A673 (cell line): ENCODE measurements around the gene HSD17B3. TPM values are rescaled to one million over a fixed set of nuclear protein-coding genes. Genes with fewer than 3 reads are reported as not detected.

Experiments used
- BruUV-seq: library from RNA; stranded (reverse); fragments of 400-500 nt; replicated peaks from 2 replicates; lab custom pipeline; 2021; lab: Mats Ljungman, UMichigan
- CTCF ChIA-PET: fragments of 300-600 bp; sonication (Branson Sonifier 250); formaldehyde crosslinking; loops from one replicate; lab custom pipeline; 2022; ENCODE audit warnings: antibody characterized with exemption; lab: Charles Lee
- POLR2A ChIA-PET: fragments of 300-600 bp; sonication (Branson Sonifier 250); formaldehyde crosslinking; loops from one replicate; lab custom pipeline; 2022; ENCODE audit warnings: antibody characterized with exemption; ENCODE audit not compliant: low non-redundant PET; lab: Charles Lee
- DNase-seq: peaks from one replicate; pipeline ENCODE4 v3.0.0-alpha.2; 2015; ENCODE audit warnings: low spot score
- H3K27ac ChIP-seq: fragments of 200-600 bp; sonication (generic); 2 replicates; pipeline ENCODE4 v1.5.1; 2016; ENCODE audit warnings: mixed run types, low read depth, mild to moderate bottlenecking, mixed read lengths, antibody characterized with exemption, low read length; ENCODE audit not compliant: poor library complexity, severe bottlenecking
- H3K27me3 ChIP-seq: fragments of 200-600 bp; sonication (generic); replicated peaks from 2 replicates; pipeline ENCODE4 v1.6.1; 2017; ENCODE audit warnings: mixed run types, low read depth, mild to moderate bottlenecking, mixed read lengths, antibody characterized with exemption, low read length; ENCODE audit not compliant: insufficient read depth, poor library complexity
- H3K36me3 ChIP-seq: fragments of 200-600 bp; sonication (generic); 2 replicates; pipeline ENCODE4 v1.6.1; 2016; ENCODE audit warnings: mixed run types, mild to moderate bottlenecking, mixed read lengths, antibody characterized with exemption, low read length; ENCODE audit not compliant: insufficient read depth, poor library complexity, severe bottlenecking
- H3K4me1 ChIP-seq: fragments of 200-600 bp; sonication (generic); 2 replicates; pipeline ENCODE4 v1.6.1; 2017; ENCODE audit warnings: mixed run types, mild to moderate bottlenecking, mixed read lengths, antibody characterized with exemption, low read length; ENCODE audit not compliant: insufficient read depth, poor library complexity, severe bottlenecking
- H3K4me3 ChIP-seq: fragments of 200-600 bp; sonication (generic); 2 replicates; pipeline ENCODE4 v1.5.1; 2016; ENCODE audit warnings: low read depth, mixed run types, mild to moderate bottlenecking, mixed read lengths, low read length; ENCODE audit not compliant: poor library complexity, severe bottlenecking
- H3K9me3 ChIP-seq: fragments of 200-600 bp; sonication (generic); 2 replicates; pipeline ENCODE4 v1.6.1; 2016; ENCODE audit warnings: mixed run types, low read depth, mild to moderate bottlenecking, mixed read lengths, antibody characterized with exemption, low read length; ENCODE audit not compliant: poor library complexity, severe bottlenecking
- CTCF ChIP-seq: fragments of 300-800, 200-600 bp; sonication (generic); conservative IDR thresholded peaks from 2 replicates; pipeline ENCODE4 v1.5.1; 2017; ENCODE audit warnings: low read depth, mild to moderate bottlenecking, antibody characterized with exemption, low read length, moderate library complexity, mixed read lengths
- EZH2 ChIP-seq: fragments of 200-600 bp; sonication (generic); IDR thresholded peaks from 2 replicates; pipeline ENCODE4 v1.6.1; 2017; ENCODE audit warnings: borderline replicate concordance, low read depth, mild to moderate bottlenecking, mixed read lengths, antibody characterized with exemption, low read length; ENCODE audit not compliant: poor library complexity, severe bottlenecking
- intact Hi-C: fragments of 100-400 bp; cut with micrococcal nuclease; formaldehyde crosslinking; loops from one replicate; pipeline ENCODE4 v1.10.0; 2022; ENCODE audit not compliant: unreplicated experiment
- total RNA-seq: library from RNA; stranded (reverse); gene quantifications from 2 replicates; pipeline ENCODE4 v1.2.3, GENCODE V29; 2021

The HSD17B3 gene
- total RNA-seq, 1 experiment from 2014 or later = not detected

- DNase-seq = no peak
These were observed 12.6 kb downstream of the HSD17B3 start for GRCh38 chr9:96289392-96289791.

GRCh38 chr9:96281641-96282040, 20.3 kb downstream of the HSD17B3 start:
- Histone ChIP-seq H3K27me3 (no peaks in the 10 kb centered on the region), H3K36me3 (no peaks in the 10 kb centered on the region), H3K4me1 (no peaks in the 10 kb centered on the region), H3K27ac (no peak overlapping the region), H3K9me3 (no peaks in the 10 kb centered on the region), H3K4me3 (no peak overlapping the region)
- no peak for DNase-seq
- ChIA-PET CTCF (no interaction called here), POLR2A (no interaction called here)
- no peak for TF ChIP-seq CTCF
- no peak for TF ChIP-seq EZH2
- BruUV-seq = no TSS peak
- intact Hi-C loops = no loop called here

More at GRCh38 chr9:96289392-96289791, 12.6 kb downstream of the HSD17B3 start:
- intact Hi-C loops = no loop called here
- ChIA-PET CTCF (no interaction called here), POLR2A (no interaction called here)
- no peaks in the 10 kb centered on the region for H3K4me1 ChIP-seq
- H3K9me3 ChIP-seq = no peaks in the 10 kb centered on the region
- no TSS peak for BruUV-seq
- no peak overlapping the region for H3K4me3 ChIP-seq
- no peaks in the 10 kb centered on the region for H3K36me3 ChIP-seq
- no peaks in the 10 kb centered on the region for H3K27me3 ChIP-seq
- no peak for TF ChIP-seq EZH2
- no peak for TF ChIP-seq CTCF
- no peak overlapping the region for H3K27ac ChIP-seq

GRCh38 chr9:96279932-96280331, 22.0 kb downstream of the HSD17B3 start:
- intact Hi-C loops = no loop called here
- ChIA-PET CTCF (no interaction called here), POLR2A (no interaction called here)
- H3K4me1 ChIP-seq = no peaks in the 10 kb centered on the region
- no peak for DNase-seq
- H3K4me3 ChIP-seq = no peak overlapping the region
- peaks cover 8% of the 10 kb centered on the region for H3K9me3 ChIP-seq
- no TSS peak for BruUV-seq
- H3K36me3 ChIP-seq = no peaks in the 10 kb centered on the region
- H3K27ac ChIP-seq = no peak overlapping the region
- no peak for TF ChIP-seq CTCF
- H3K27me3 ChIP-seq = no peaks in the 10 kb centered on the region
